ENCODE data around the gene MIER1. TPM values are rescaled to one million over a fixed set of nuclear protein-coding genes. Genes with fewer than 3 reads are reported as not detected.
A peak's percentile ranks its signal among the peaks of the same experiment; 100 is the strongest.

MIER1 gene
- total RNA-seq, 4 donors from 2014 or later: 32.6 to 85.7 (median 65.2) TPM

- Histone ChIP-seq H3K27ac (peak overlapping the region; percentile 96 to 98 (median 96)), H3K9me3 (no peaks in the 10 kb centered on the region), H3K36me3 (no peaks in the 10 kb centered on the region), H3K4me3 (peak overlapping the region in 3 of 4 donors; percentile 69 to 81 (median 74)), H3K4me1 (peaks cover 20 to 63% (median 42%) of the 10 kb centered on the region in 4 donors), H3K27me3 (no peaks in the 10 kb centered on the region)
- 46 to 49% methylated on average over 3 of the region's 3 CpGs for WGBS, 2 donors (ENCODE audit: low coverage in 1 of 2)
- intact Hi-C loops (cut with DNase I; ENCODE audit: low total_unique reads) (no loop called here), in situ Hi-C loops (cut with MboI; ENCODE audit: low pct_ligation_motif_present in 1 of 4, low pct_unique_long_range_greater_than_20kb in 1 of 4, low sequenced_read_pairs in 3 of 4) (no loop called here)
- TF ChIP-seq CTCF (IDR thresholded peaks at IDR 0.05) (no peak), EP300 (IDR thresholded peaks at IDR 0.05; ENCODE audit: low read depth) (no peak), POLR2AphosphoS5 (IDR thresholded peaks at IDR 0.05) (no peak), POLR2A (IDR thresholded peaks at IDR 0.05) (no peak)
- no peak for DNase-seq
These were observed 4.4 kb downstream of the MIER1 start for GRCh38 chr1:66929146-66929688.

- Histone ChIP-seq H3K27ac (peak overlapping the region; percentile 96 to 98 (median 96)), H3K4me1 (peaks cover 20 to 67% (median 46%) of the 10 kb centered on the region in 4 donors), H3K9me3 (no peaks in the 10 kb centered on the region), H3K4me3 (peak overlapping the region; percentile 39 to 81 (median 72)), H3K27me3 (no peaks in the 10 kb centered on the region), H3K36me3 (no peaks in the 10 kb centered on the region)
- 5 to 13% methylated on average over 8 to 9 of the region's 9 CpGs for WGBS, 2 donors (ENCODE audit: low coverage in 1 of 2)
- no peak for DNase-seq
- in situ Hi-C loops (cut with MboI; ENCODE audit: low pct_ligation_motif_present in 1 of 4, low pct_unique_long_range_greater_than_20kb in 1 of 4, low sequenced_read_pairs in 3 of 4) (no loop called here), intact Hi-C loops (cut with DNase I; ENCODE audit: low total_unique reads) (no loop called here)
- TF ChIP-seq EP300 (IDR thresholded peaks at IDR 0.05; ENCODE audit: low read depth) (no peak), POLR2A (IDR thresholded peaks at IDR 0.05) (no peak), CTCF (IDR thresholded peaks at IDR 0.05) (no peak), POLR2AphosphoS5 (IDR thresholded peaks at IDR 0.05) (no peak)
These were observed 4.9 kb downstream of the MIER1 start for GRCh38 chr1:66929691-66929998.

GRCh38 chr1:66929999-66930822 lies 5.4 kb downstream of the MIER1 start:
- WGBS, 2 donors (ENCODE audit: low coverage in 1 of 2): 0 to 2% methylated on average over 7 to 52 of the region's 83 CpGs

More at GRCh38 chr1:66929999-66930822, 5.4 kb downstream of the MIER1 start:
- H3K27me3 ChIP-seq: no peaks in the 10 kb centered on the region
- in situ Hi-C loops (cut with MboI; ENCODE audit: low pct_ligation_motif_present in 1 of 4, low pct_unique_long_range_greater_than_20kb in 1 of 4, low sequenced_read_pairs in 3 of 4) (no loop called here), intact Hi-C loops (cut with DNase I; ENCODE audit: low total_unique reads) (no loop called here)
- peaks cover 20 to 73% (median 50%) of the 10 kb centered on the region in 4 donors for H3K4me1 ChIP-seq
- TF ChIP-seq POLR2AphosphoS5 (IDR thresholded peaks at IDR 0.05) (peak; percentile 70 to 90 (median 87)), EP300 (IDR thresholded peaks at IDR 0.05; ENCODE audit: low read depth) (no peak), CTCF (IDR thresholded peaks at IDR 0.05) (peak in 4 of 5 experiments; percentile 17 to 61 (median 32)), POLR2A (IDR thresholded peaks at IDR 0.05) (peak; percentile 91)
- peak overlapping the region; percentile 96 to 98 (median 96) for H3K27ac ChIP-seq
- no peaks in the 10 kb centered on the region for H3K36me3 ChIP-seq
- H3K9me3 ChIP-seq: no peaks in the 10 kb centered on the region
- DNase-seq: peak; percentile 97
- H3K4me3 ChIP-seq: peak overlapping the region; percentile 69 to 81 (median 76)
